T-helper 17 cell (primary cell): ENCODE results near the gene PKDCC. TPM values are rescaled to one million over a fixed set of nuclear protein-coding genes. Genes with fewer than 3 reads are reported as not detected.

Experiments used
- ATAC-seq: fragments of 150-1000 bp; cut with Tn5 transposase; 2 replicates; pipeline ENCODE4 v1.10.0; 2021; ENCODE audit warnings: mild to moderate bottlenecking, moderate library complexity
- DNase-seq, 3 donors: peaks; one replicate each; pipeline versions ENCODE4 v3.0.0 to v3.0.0-alpha.2; 2020 to 2021
- H3K9me3 ChIP-seq: one replicate; pipeline ENCODE4 v1.7.0; 2013; ENCODE audit warnings: low read length, mild to moderate bottlenecking; ENCODE audit not compliant: control insufficient read depth, poor library complexity, severe bottlenecking
- H3K27ac Mint-ChIP-seq: one replicate; pipeline ENCODE4 v1.8.0; 2022; ENCODE audit warnings: mild to moderate bottlenecking, moderate library complexity, mixed read lengths
- H3K27me3 Mint-ChIP-seq: one replicate; pipeline ENCODE4 v1.8.0; 2022; ENCODE audit warnings: mixed read lengths
- H3K36me3 Mint-ChIP-seq: one replicate; pipeline ENCODE4 v1.8.0; 2022; ENCODE audit warnings: low read depth, mixed read lengths
- H3K4me1 Mint-ChIP-seq: one replicate; pipeline ENCODE4 v1.8.0; 2022; ENCODE audit warnings: mild to moderate bottlenecking, mixed read lengths
- H3K4me3 Mint-ChIP-seq: one replicate; pipeline ENCODE4 v1.8.0; 2022; ENCODE audit warnings: mild to moderate bottlenecking, moderate library complexity, mixed read lengths
- total RNA-seq, 4 donors: library from RNA in 2 of 4; stranded (reverse) in 2 of 4; gene quantifications; one replicate each; pipeline ENCODE4 v1.2.3 and lab custom pipeline; 2022 to 2026

PKDCC gene
- total RNA-seq, 2 donors from 2014 or later = 0.87 to 1.2 TPM

GRCh38 chr2:42098571-42099437, 51.0 kb downstream of the PKDCC start:
- H3K27me3 Mint-ChIP-seq = no peaks in the 10 kb centered on the region
- DNase-seq = no peak
- no peaks in the 10 kb centered on the region for H3K36me3 Mint-ChIP-seq
- no peak for ATAC-seq
- H3K4me1 Mint-ChIP-seq = peaks cover 49% of the 10 kb centered on the region
- H3K9me3 ChIP-seq = no peaks in the 10 kb centered on the region
- peak overlapping the region; percentile 55 for H3K4me3 Mint-ChIP-seq
- H3K27ac Mint-ChIP-seq = peak overlapping the region; percentile 66

- DNase-seq (no peak), ATAC-seq (no peak)
- peaks cover 55% of the 10 kb centered on the region for H3K4me1 Mint-ChIP-seq
- H3K4me3 Mint-ChIP-seq = peak overlapping the region; percentile 75
- H3K36me3 Mint-ChIP-seq = no peaks in the 10 kb centered on the region
- H3K9me3 ChIP-seq = no peaks in the 10 kb centered on the region
- no peaks in the 10 kb centered on the region for H3K27me3 Mint-ChIP-seq
- peak overlapping the region; percentile 66 for H3K27ac Mint-ChIP-seq
Measured at GRCh38 chr2:42099438-42100173, 51.8 kb downstream of the PKDCC start.

GRCh38 chr2:42100683-42101205, 52.9 kb downstream of the PKDCC start:
- Mint-ChIP-seq H3K27ac (peak overlapping the region; percentile 66), H3K4me1 (peaks cover 57% of the 10 kb centered on the region), H3K27me3 (no peaks in the 10 kb centered on the region), H3K36me3 (no peaks in the 10 kb centered on the region), H3K4me3 (peak overlapping the region; percentile 75)
- no peak for ATAC-seq
- no peak for DNase-seq
- H3K9me3 ChIP-seq = no peaks in the 10 kb centered on the region

GRCh38 chr2:42101206-42102023, 53.6 kb downstream of the PKDCC start:
- H3K4me1 Mint-ChIP-seq = peaks cover 57% of the 10 kb centered on the region
- H3K27ac Mint-ChIP-seq = peak overlapping the region; percentile 66
- no peaks in the 10 kb centered on the region for H3K9me3 ChIP-seq
- no peaks in the 10 kb centered on the region for H3K36me3 Mint-ChIP-seq
- H3K4me3 Mint-ChIP-seq = peak overlapping the region; percentile 88
- H3K27me3 Mint-ChIP-seq = no peaks in the 10 kb centered on the region
- DNase-seq (peak; percentile 57 to 73 (median 67)), ATAC-seq (peak; percentile 23)

GRCh38 chr2:42102024-42102590, 54.3 kb downstream of the PKDCC start:
- peak; percentile 81 for ATAC-seq
- Mint-ChIP-seq H3K4me1 (peaks cover 54% of the 10 kb centered on the region), H3K4me3 (peak overlapping the region; percentile 88)

GRCh38 chr2:42102591-42103450, 55.0 kb downstream of the PKDCC start:
- no peak overlapping the region for H3K27ac Mint-ChIP-seq
- H3K4me1 Mint-ChIP-seq = peaks cover 49% of the 10 kb centered on the region
- no peaks in the 10 kb centered on the region for H3K27me3 Mint-ChIP-seq
- ATAC-seq (no peak), DNase-seq (peak in 1 of 3 donors; percentile 41)
- H3K9me3 ChIP-seq = no peaks in the 10 kb centered on the region
- peak overlapping the region; percentile 88 for H3K4me3 Mint-ChIP-seq
- H3K36me3 Mint-ChIP-seq = no peaks in the 10 kb centered on the region

More at GRCh38 chr2:42102024-42102590, 54.3 kb downstream of the PKDCC start:
- Mint-ChIP-seq H3K36me3 (no peaks in the 10 kb centered on the region), H3K27me3 (no peaks in the 10 kb centered on the region), H3K27ac (no peak overlapping the region)
- H3K9me3 ChIP-seq = no peaks in the 10 kb centered on the region
- peak; percentile 88 to 93 (median 93) for DNase-seq

- H3K36me3 Mint-ChIP-seq = no peaks in the 10 kb centered on the region
- peak overlapping the region; percentile 59 for H3K4me3 Mint-ChIP-seq
- peaks cover 40% of the 10 kb centered on the region for H3K4me1 Mint-ChIP-seq
- no peak for DNase-seq
- H3K9me3 ChIP-seq = no peaks in the 10 kb centered on the region
- no peak for ATAC-seq
- no peak overlapping the region for H3K27ac Mint-ChIP-seq
- no peaks in the 10 kb centered on the region for H3K27me3 Mint-ChIP-seq
Measured at GRCh38 chr2:42103829-42104228, 56.0 kb downstream of the PKDCC start.

GRCh38 chr2:42104621-42105020, 56.8 kb downstream of the PKDCC start:
- no peaks in the 10 kb centered on the region for H3K9me3 ChIP-seq
- no peaks in the 10 kb centered on the region for H3K27me3 Mint-ChIP-seq
- no peak for ATAC-seq
- H3K27ac Mint-ChIP-seq = no peak overlapping the region
- no peak for DNase-seq
- H3K4me1 Mint-ChIP-seq = peaks cover 33% of the 10 kb centered on the region
- peak overlapping the region; percentile 59 for H3K4me3 Mint-ChIP-seq
- H3K36me3 Mint-ChIP-seq = no peaks in the 10 kb centered on the region

- Mint-ChIP-seq H3K4me3 (no peak overlapping the region), H3K27ac (no peak overlapping the region)
- no peaks in the 10 kb centered on the region for H3K9me3 ChIP-seq
Measured at GRCh38 chr2:42105330-42106256, 57.8 kb downstream of the PKDCC start.

GRCh38 chr2:42106257-42106816, 58.5 kb downstream of the PKDCC start:
- no peak overlapping the region for H3K4me3 Mint-ChIP-seq

More at GRCh38 chr2:42105330-42106256, 57.8 kb downstream of the PKDCC start:
- H3K27me3 Mint-ChIP-seq = no peaks in the 10 kb centered on the region
- peak; percentile 47 to 73 (median 61) for DNase-seq
- ATAC-seq = peak; percentile 53
- peaks cover 25% of the 10 kb centered on the region for H3K4me1 Mint-ChIP-seq
- H3K36me3 Mint-ChIP-seq = no peaks in the 10 kb centered on the region

More at GRCh38 chr2:42106257-42106816, 58.5 kb downstream of the PKDCC start:
- DNase-seq (no peak), ATAC-seq (no peak)
- no peaks in the 10 kb centered on the region for H3K27me3 Mint-ChIP-seq
- H3K36me3 Mint-ChIP-seq = no peaks in the 10 kb centered on the region
- H3K27ac Mint-ChIP-seq = no peak overlapping the region
- H3K9me3 ChIP-seq = no peaks in the 10 kb centered on the region
- peaks cover 24% of the 10 kb centered on the region for H3K4me1 Mint-ChIP-seq
